Neuron (in vitro differentiated cells): ENCODE data around the gene CFAP58.

ENCODE experiments used
- H2AFZ ChIP-seq: one replicate; pipeline ENCODE4 v1.6.1; 2013; ENCODE audit warnings: low read depth, mild to moderate bottlenecking, inconsistent platforms, low read length, moderate library complexity
- H3K27me3 ChIP-seq: one replicate; pipeline ENCODE4 v1.6.1; 2013; ENCODE audit warnings: low read length; ENCODE audit not compliant: insufficient read depth
- H3K36me3 ChIP-seq: one replicate; pipeline ENCODE4 v1.6.1; 2013; ENCODE audit warnings: low read length; ENCODE audit not compliant: insufficient read depth
- H3K4me1 ChIP-seq: one replicate; pipeline ENCODE4 v1.6.1; 2013; ENCODE audit warnings: low read length; ENCODE audit not compliant: insufficient read depth
- H3K4me3 ChIP-seq: 2 replicates; pipeline ENCODE4 v1.5.1; 2013; ENCODE audit warnings: mild to moderate bottlenecking, low read length, moderate library complexity
- H3K9me3 ChIP-seq: one replicate; pipeline ENCODE4 v1.6.1; 2013; ENCODE audit warnings: low read length

The CFAP58 gene

GRCh38 chr10:104380336-104380735, 26.7 kb downstream of the CFAP58 start:
- H3K4me1 ChIP-seq: peaks cover 3% of the 10 kb centered on the region
- H3K27me3 ChIP-seq: no peaks in the 10 kb centered on the region
- H3K4me3 ChIP-seq: no peak overlapping the region
- no peaks in the 10 kb centered on the region for H3K9me3 ChIP-seq
- H2AFZ ChIP-seq: no peak overlapping the region
- H3K36me3 ChIP-seq: no peaks in the 10 kb centered on the region

GRCh38 chr10:104387130-104387888, 33.7 kb downstream of the CFAP58 start:
- H3K27me3 ChIP-seq: no peaks in the 10 kb centered on the region
- no peak overlapping the region for H3K4me3 ChIP-seq
- no peaks in the 10 kb centered on the region for H3K9me3 ChIP-seq
- H3K36me3 ChIP-seq: no peaks in the 10 kb centered on the region
- no peaks in the 10 kb centered on the region for H3K4me1 ChIP-seq
- H2AFZ ChIP-seq: no peak overlapping the region

GRCh38 chr10:104388830-104389229, 35.2 kb downstream of the CFAP58 start:
- Histone ChIP-seq H3K27me3 (no peaks in the 10 kb centered on the region), H3K36me3 (no peaks in the 10 kb centered on the region), H3K4me1 (no peaks in the 10 kb centered on the region), H2AFZ (no peak overlapping the region), H3K9me3 (no peaks in the 10 kb centered on the region), H3K4me3 (no peak overlapping the region)

- no peak overlapping the region for H3K4me3 ChIP-seq
- no peaks in the 10 kb centered on the region for H3K36me3 ChIP-seq
- no peaks in the 10 kb centered on the region for H3K9me3 ChIP-seq
- no peaks in the 10 kb centered on the region for H3K4me1 ChIP-seq
- no peak overlapping the region for H2AFZ ChIP-seq
- no peaks in the 10 kb centered on the region for H3K27me3 ChIP-seq
These were observed 37.7 kb downstream of the CFAP58 start for GRCh38 chr10:104391150-104391968.

GRCh38 chr10:104391969-104392296, 38.3 kb downstream of the CFAP58 start:
- no peaks in the 10 kb centered on the region for H3K27me3 ChIP-seq
- H3K4me3 ChIP-seq: no peak overlapping the region
- H3K9me3 ChIP-seq: no peaks in the 10 kb centered on the region
- H3K36me3 ChIP-seq: no peaks in the 10 kb centered on the region
- no peak overlapping the region for H2AFZ ChIP-seq
- H3K4me1 ChIP-seq: no peaks in the 10 kb centered on the region

GRCh38 chr10:104393387-104393786, 39.8 kb downstream of the CFAP58 start:
- Histone ChIP-seq H2AFZ (no peak overlapping the region), H3K9me3 (no peaks in the 10 kb centered on the region), H3K4me1 (no peaks in the 10 kb centered on the region), H3K27me3 (no peaks in the 10 kb centered on the region), H3K4me3 (no peak overlapping the region), H3K36me3 (no peaks in the 10 kb centered on the region)

GRCh38 chr10:104396581-104396980, 42.9 kb downstream of the CFAP58 start:
- Histone ChIP-seq H3K36me3 (no peaks in the 10 kb centered on the region), H3K4me1 (no peaks in the 10 kb centered on the region), H3K9me3 (no peaks in the 10 kb centered on the region), H3K4me3 (no peak overlapping the region), H3K27me3 (no peaks in the 10 kb centered on the region), H2AFZ (no peak overlapping the region)

- Histone ChIP-seq H3K27me3 (no peaks in the 10 kb centered on the region), H3K36me3 (no peaks in the 10 kb centered on the region), H3K9me3 (no peaks in the 10 kb centered on the region), H3K4me3 (no peak overlapping the region), H3K4me1 (no peaks in the 10 kb centered on the region), H2AFZ (no peak overlapping the region)
These were observed 50.0 kb downstream of the CFAP58 start for GRCh38 chr10:104403636-104404035.

- H3K9me3 ChIP-seq: no peaks in the 10 kb centered on the region
- H3K36me3 ChIP-seq: no peaks in the 10 kb centered on the region
- no peaks in the 10 kb centered on the region for H3K4me1 ChIP-seq
- no peak overlapping the region for H3K4me3 ChIP-seq
- no peak overlapping the region for H2AFZ ChIP-seq
- no peaks in the 10 kb centered on the region for H3K27me3 ChIP-seq
These were observed 53.4 kb downstream of the CFAP58 start for GRCh38 chr10:104406715-104407650.

GRCh38 chr10:104413528-104413927, 59.9 kb downstream of the CFAP58 start:
- Histone ChIP-seq H2AFZ (no peak overlapping the region), H3K4me1 (no peaks in the 10 kb centered on the region), H3K9me3 (no peaks in the 10 kb centered on the region), H3K4me3 (no peak overlapping the region), H3K36me3 (no peaks in the 10 kb centered on the region), H3K27me3 (no peaks in the 10 kb centered on the region)

GRCh38 chr10:104415526-104416165, 62.0 kb downstream of the CFAP58 start:
- no peaks in the 10 kb centered on the region for H3K4me1 ChIP-seq
- H3K9me3 ChIP-seq: no peaks in the 10 kb centered on the region
- no peaks in the 10 kb centered on the region for H3K27me3 ChIP-seq
- H2AFZ ChIP-seq: no peak overlapping the region
- no peak overlapping the region for H3K4me3 ChIP-seq
- H3K36me3 ChIP-seq: no peaks in the 10 kb centered on the region

- H3K4me1 ChIP-seq: no peaks in the 10 kb centered on the region
- H3K27me3 ChIP-seq: no peaks in the 10 kb centered on the region
- H2AFZ ChIP-seq: no peak overlapping the region
- H3K9me3 ChIP-seq: no peaks in the 10 kb centered on the region
- no peaks in the 10 kb centered on the region for H3K36me3 ChIP-seq
- H3K4me3 ChIP-seq: no peak overlapping the region
These were observed 63.2 kb downstream of the CFAP58 start for GRCh38 chr10:104416851-104417250.
